ENCODE data around the gene SSBP4. TPM values are rescaled to one million over a fixed set of nuclear protein-coding genes. Genes with fewer than 3 reads are reported as not detected.

SSBP4 gene
- total RNA-seq, 1 experiment from 2014 or later = 31.0 TPM

GRCh38 chr19:18481505-18482222 is 62.5 kb downstream of the SSBP4 start:
- DNase-seq (ENCODE audit: extremely low read depth, low read depth) = no peak

- no peak for DNase-seq (ENCODE audit: extremely low read depth, low read depth)
Measured at GRCh38 chr19:18483119-18483890, 64.1 kb downstream of the SSBP4 start.

Small RNAs within 50 kb of the gene (small RNA-seq; reads per million reads assigned to genes)
- 0 reads per million in 2 experiments for gene MIR3189

Other genes with a start within 250 kb of the SSBP4 start
- gene IFI30, start 245.6 kb upstream of the SSBP4 start, total RNA-seq (2014; rRNA removed; shearing (Covaris generic)) = 14.8 and 16.6 TPM in 2 replicates
- 7.6 and 8.1 TPM in 2 replicates for gene MPV17L2, start 226.2 kb upstream of the SSBP4 start, total RNA-seq (2014; rRNA removed; shearing (Covaris generic))
- gene RAB3A, start 215.4 kb upstream of the SSBP4 start, total RNA-seq (2014; rRNA removed; shearing (Covaris generic)) = 0.84 and 1.4 TPM in 2 replicates
- gene PDE4C, start 193.0 kb upstream of the SSBP4 start, total RNA-seq (2014; rRNA removed; shearing (Covaris generic)) = 0.10 and 0.20 TPM in 2 replicates
- gene IQCN, start 144.9 kb upstream of the SSBP4 start, total RNA-seq (2014; rRNA removed; shearing (Covaris generic)) = 0.20 and 0.32 TPM in 2 replicates
- gene JUND, start 137.8 kb upstream of the SSBP4 start, total RNA-seq (2014; rRNA removed; shearing (Covaris generic)) = 37.7 and 56.6 TPM in 2 replicates
- gene LSM4, start 96.3 kb upstream of the SSBP4 start, total RNA-seq (2014; rRNA removed; shearing (Covaris generic)) = 207 and 261 TPM in 2 replicates
- 3.5 and 4.0 TPM in 2 replicates for gene PGPEP1, start 78.8 kb upstream of the SSBP4 start, total RNA-seq (2014; rRNA removed; shearing (Covaris generic))
- 281 and 371 TPM in 2 replicates for gene GDF15, start 33.2 kb upstream of the SSBP4 start, total RNA-seq (2014; rRNA removed; shearing (Covaris generic))
- gene LRRC25, start 21.8 kb upstream of the SSBP4 start, total RNA-seq (2014; rRNA removed; shearing (Covaris generic)) = not detected in 2 replicates
- 1.2 and 1.4 TPM in 2 replicates for gene ISYNA1, start 18.7 kb downstream of the SSBP4 start, total RNA-seq (2014; rRNA removed; shearing (Covaris generic))
- 6.7 and 8.2 TPM in 2 replicates for gene ELL, start 102.7 kb downstream of the SSBP4 start, total RNA-seq (2014; rRNA removed; shearing (Covaris generic))
- gene FKBP8, start 124.2 kb downstream of the SSBP4 start, total RNA-seq (2014; rRNA removed; shearing (Covaris generic)) = 100.0 and 122 TPM in 2 replicates
- gene KXD1, start 138.5 kb downstream of the SSBP4 start, total RNA-seq (2014; rRNA removed; shearing (Covaris generic)) = 91.5 and 108 TPM in 2 replicates
- gene UBA52, start 152.5 kb downstream of the SSBP4 start, total RNA-seq (2014; rRNA removed; shearing (Covaris generic)) = 1,097 and 1,144 TPM in 2 replicates
- gene REX1BD, start 169.4 kb downstream of the SSBP4 start, total RNA-seq (2014; rRNA removed; shearing (Covaris generic)) = 27.9 and 46.6 TPM in 2 replicates
- gene CRLF1, start 187.4 kb downstream of the SSBP4 start, total RNA-seq (2014; rRNA removed; shearing (Covaris generic)) = 91.3 and 109 TPM in 2 replicates
- gene TMEM59L, start 193.5 kb downstream of the SSBP4 start, total RNA-seq (2014; rRNA removed; shearing (Covaris generic)) = 3.9 and 7.7 TPM in 2 replicates
- gene KLHL26, start 217.6 kb downstream of the SSBP4 start, total RNA-seq (2014; rRNA removed; shearing (Covaris generic)) = 6.4 and 6.6 TPM in 2 replicates

Data from NCI-H460 (cell line).